ENCODE measurements around the gene ISCU.
"Not testable (repeated sequence)": the region's sequence is repeated elsewhere in the genome, so short reads cannot be mapped to it uniquely, and the experiment has no call there.

Gene ISCU

GRCh38 chr12:108583991-108584390 lies 21.6 kb downstream of the ISCU start:
- TF ChIP-seq Cebpa-rat (IDR thresholded peaks at IDR 0.05), result no peak

DNA sequence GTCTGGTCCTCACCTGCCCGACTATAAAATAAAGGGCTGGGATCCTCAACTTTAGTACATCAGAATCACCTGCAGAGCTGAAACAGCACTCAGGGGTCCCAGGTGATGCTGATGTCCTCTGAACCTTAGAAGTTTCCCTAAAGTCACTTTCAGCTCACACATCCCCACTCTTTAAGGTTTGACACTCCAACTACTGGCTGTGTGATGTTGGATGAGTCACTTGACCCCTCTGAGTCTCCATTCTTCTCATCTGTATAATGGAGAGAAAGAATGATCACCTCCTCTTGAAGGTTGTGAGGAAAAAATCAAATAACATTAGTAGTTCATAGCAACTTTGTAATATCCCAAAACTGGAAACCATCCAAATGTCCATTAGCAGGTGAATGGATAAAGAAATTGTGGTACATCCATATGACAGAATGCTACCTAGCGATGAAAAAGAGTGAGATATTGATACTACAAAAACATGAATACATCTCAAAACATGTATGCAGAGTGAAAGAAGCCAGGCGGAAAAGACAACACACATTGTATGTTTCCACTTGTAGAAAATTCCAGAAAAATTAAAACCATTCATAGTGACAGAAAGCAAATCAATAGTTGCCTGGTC lies 22.2 kb downstream of the ISCU start:
- Histone ChIP-seq H4K20me1 (no peaks in the 10 kb centered on the region), H3K9ac (no peak overlapping the region), H3K27me3 (no peaks in the 10 kb centered on the region), H3K4me3 (no peak overlapping the region), H3K9me3 (replicated peaks in 1 of 11) (no peaks in the 10 kb centered on the region), H3K27ac (no peak overlapping the region), H3K4me2 (peak overlapping the region in 7 of 11 experiments; percentile 42 to 77 (median 68); a peak in 10 of 22 replicates), H3K4me1 (peaks cover 37 to 45% (median 42%) of the 10 kb centered on the region in 10 experiments), H3K36me3 (no peaks in the 10 kb centered on the region)
- no peak for TF ChIP-seq Cebpa-rat (IDR thresholded peaks at IDR 0.05)

More at GRCh38 chr12:108583991-108584390, 21.6 kb downstream of the ISCU start:
- peaks cover 37 to 45% (median 42%) of the 10 kb centered on the region in 10 experiments for H3K4me1 ChIP-seq
- H3K36me3 ChIP-seq, result no peaks in the 10 kb centered on the region
- no peak overlapping the region for H3K27ac ChIP-seq
- no peaks in the 10 kb centered on the region; a peak in 1 of 22 replicates for H3K9me3 ChIP-seq (replicated peaks in 1 of 11)
- peak overlapping the region; percentile 42 to 79 (median 68); a peak in 21 of 22 replicates for H3K4me2 ChIP-seq
- no peaks in the 10 kb centered on the region for H3K27me3 ChIP-seq
- no peaks in the 10 kb centered on the region for H4K20me1 ChIP-seq
- H3K4me3 ChIP-seq, result no peak overlapping the region
- H3K9ac ChIP-seq, result peak overlapping the region in 2 of 11 experiments; percentile 30 to 31; a peak in 3 of 22 replicates

GRCh38 chr12:108585864-108586263 lies 23.5 kb downstream of the ISCU start:
- Histone ChIP-seq H3K27ac (no peak overlapping the region), H3K4me3 (no peak overlapping the region), H3K4me2 (no peak overlapping the region), H3K9me3 (replicated peaks in 1 of 11) (no peaks in the 10 kb centered on the region), H3K4me1 (peaks cover 28 to 35% (median 33%) of the 10 kb centered on the region in 10 experiments), H4K20me1 (no peaks in the 10 kb centered on the region; a peak in 1 of 22 replicates), H3K27me3 (no peaks in the 10 kb centered on the region), H3K9ac (no peak overlapping the region), H3K36me3 (no peaks in the 10 kb centered on the region)
- no peak for TF ChIP-seq Cebpa-rat (IDR thresholded peaks at IDR 0.05)

GRCh38 chr12:108586306-108586705 lies 23.9 kb downstream of the ISCU start:
- no peaks in the 10 kb centered on the region for H3K9me3 ChIP-seq (replicated peaks in 1 of 11)

GRCh38 chr12:108587826-108588225 lies 25.4 kb downstream of the ISCU start:
- H3K36me3 ChIP-seq, result no peaks in the 10 kb centered on the region
- no peak overlapping the region for H3K4me2 ChIP-seq
- no peak overlapping the region for H3K4me3 ChIP-seq
- no peaks in the 10 kb centered on the region for H3K27me3 ChIP-seq
- no peaks in the 10 kb centered on the region; a peak in 1 of 22 replicates for H4K20me1 ChIP-seq
- no peak overlapping the region for H3K9ac ChIP-seq
- H3K27ac ChIP-seq, result no peak overlapping the region
- H3K4me1 ChIP-seq, result peaks cover 22 to 27% (median 26%) of the 10 kb centered on the region in 10 experiments
- no peak for TF ChIP-seq Cebpa-rat (IDR thresholded peaks at IDR 0.05)
- no peaks in the 10 kb centered on the region for H3K9me3 ChIP-seq (replicated peaks in 1 of 11)

More at GRCh38 chr12:108586306-108586705, 23.9 kb downstream of the ISCU start:
- Histone ChIP-seq H3K27me3 (no peaks in the 10 kb centered on the region), H3K4me1 (peaks cover 28 to 35% (median 33%) of the 10 kb centered on the region in 10 experiments), H3K4me3 (no peak overlapping the region), H3K4me2 (no peak overlapping the region), H3K9ac (no peak overlapping the region), H3K36me3 (no peaks in the 10 kb centered on the region), H4K20me1 (no peaks in the 10 kb centered on the region; a peak in 1 of 22 replicates), H3K27ac (no peak overlapping the region)
- TF ChIP-seq Cebpa-rat (IDR thresholded peaks at IDR 0.05), result no peak

GRCh38 chr12:108589028-108589839 lies 26.8 kb downstream of the ISCU start:
- no peak for TF ChIP-seq Cebpa-rat (IDR thresholded peaks at IDR 0.05)
- Histone ChIP-seq H3K9ac (peak overlapping the region in 4 of 11 experiments; percentile 15 to 37 (median 20); a peak in 3 of 22 replicates), H3K4me3 (no peak overlapping the region), H3K9me3 (replicated peaks in 1 of 11) (no peaks in the 10 kb centered on the region), H3K27me3 (no peaks in the 10 kb centered on the region), H3K36me3 (no peaks in the 10 kb centered on the region), H4K20me1 (no peaks in the 10 kb centered on the region; a peak in 1 of 22 replicates), H3K4me1 (peaks cover 8 to 13% (median 12%) of the 10 kb centered on the region in 10 experiments), H3K4me2 (peak overlapping the region; percentile 24 to 63 (median 51); a peak in 19 of 22 replicates), H3K27ac (no peak overlapping the region)

DNA sequence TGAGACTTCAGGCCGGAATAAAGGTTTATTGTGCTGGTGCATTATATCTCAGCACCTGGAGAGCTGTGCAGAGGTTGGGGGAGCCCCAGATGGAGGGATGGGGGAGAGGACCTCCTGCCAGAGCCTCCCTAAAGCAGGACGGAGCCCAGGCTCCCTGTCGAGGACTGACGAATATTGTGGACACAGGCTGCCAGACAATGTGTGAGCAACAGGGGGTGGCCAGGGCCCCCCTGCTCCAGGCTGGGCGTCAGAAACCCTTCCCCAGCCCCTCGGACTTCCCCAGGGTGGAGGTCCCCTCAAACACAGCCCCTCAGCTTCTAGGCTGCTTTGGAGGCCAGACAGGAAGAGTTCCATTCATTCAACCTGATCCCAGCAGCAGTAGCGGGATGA lies 27.4 kb downstream of the ISCU start:
- no peak overlapping the region for H3K4me3 ChIP-seq
- H4K20me1 ChIP-seq, result no peaks in the 10 kb centered on the region; a peak in 1 of 22 replicates
- TF ChIP-seq Cebpa-rat (IDR thresholded peaks at IDR 0.05), result no peak
- H3K9me3 ChIP-seq (replicated peaks in 1 of 11), result no peaks in the 10 kb centered on the region
- no peak overlapping the region for H3K9ac ChIP-seq
- no peaks in the 10 kb centered on the region for H3K27me3 ChIP-seq
- H3K27ac ChIP-seq, result no peak overlapping the region
- H3K4me1 ChIP-seq, result peaks cover 8 to 12% (median 10%) of the 10 kb centered on the region in 10 experiments; a peak in 18 of 20 replicates
- peak overlapping the region in 1 of 11 experiments; percentile 61; a peak in 1 of 22 replicates for H3K4me2 ChIP-seq
- H3K36me3 ChIP-seq, result no peaks in the 10 kb centered on the region

- not testable (repeated sequence) for H3K27me3 ChIP-seq; H3K27ac ChIP-seq; H4K20me1 ChIP-seq; H3K4me3 ChIP-seq; H3K4me2 ChIP-seq; H3K9ac ChIP-seq; H3K36me3 ChIP-seq; H3K9me3 ChIP-seq (replicated peaks in 1 of 11)
- H3K4me1 ChIP-seq, result peaks cover 8 to 12% (median 10%) of the 10 kb centered on the region in 10 experiments; a peak in 18 of 20 replicates
Observed at GRCh38 chr12:108590463-108590862, 28.1 kb downstream of the ISCU start.

DNA sequence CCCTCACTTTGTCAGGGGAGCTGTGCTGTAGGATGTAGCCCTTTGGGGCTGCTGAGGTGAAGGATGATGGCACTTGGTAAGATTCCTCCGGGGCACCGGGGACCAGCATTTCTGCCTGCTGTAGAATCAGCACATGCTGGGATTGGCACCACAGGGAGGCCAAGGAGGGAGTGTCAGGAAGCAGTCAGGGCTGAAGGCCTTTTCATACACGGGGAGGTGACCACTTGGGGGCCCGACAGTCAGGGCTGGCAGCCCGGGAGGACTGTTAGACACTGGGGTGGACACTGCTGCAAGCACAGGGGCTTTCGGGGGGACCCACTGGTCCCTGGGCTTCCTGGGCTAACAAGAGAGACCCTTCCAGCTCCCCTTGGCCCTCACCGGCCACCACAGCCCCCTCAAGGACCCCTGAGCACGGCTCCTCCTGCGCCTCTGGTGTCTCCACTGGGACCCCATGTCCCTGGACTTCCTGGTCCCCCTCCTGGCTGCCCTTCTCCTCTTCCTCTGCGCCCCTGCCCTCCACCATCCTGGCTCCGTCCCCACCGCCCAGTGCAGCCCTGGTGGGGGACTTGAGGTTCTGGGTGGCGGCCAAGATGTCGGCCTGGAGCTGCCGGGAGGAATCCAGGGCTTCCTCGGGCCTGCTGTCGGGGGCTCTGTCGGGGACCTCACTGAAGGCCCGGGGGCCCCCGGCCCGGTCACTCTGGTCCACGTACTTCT lies 29.0 kb downstream of the ISCU start:
- Histone ChIP-seq H3K4me3 (no peak overlapping the region), H3K9ac (no peak overlapping the region), H3K4me2 (no peak overlapping the region), H3K4me1 (peaks cover 8 to 14% (median 11%) of the 10 kb centered on the region in 10 experiments; a peak in 18 of 20 replicates), H3K36me3 (no peaks in the 10 kb centered on the region), H3K27me3 (no peaks in the 10 kb centered on the region), H4K20me1 (no peaks in the 10 kb centered on the region; a peak in 1 of 22 replicates), H3K9me3 (replicated peaks in 1 of 11) (no peaks in the 10 kb centered on the region), H3K27ac (peak overlapping the region in 2 of 11 experiments; percentile 9 to 20; a peak in 2 of 22 replicates)
- TF ChIP-seq Cebpa-rat (IDR thresholded peaks at IDR 0.05), result no peak
